Keratinocyte (primary cell): ENCODE measurements around the gene TRIM38. TPM values are rescaled to one million over a fixed set of nuclear protein-coding genes. Genes with fewer than 3 reads are reported as not detected.

Experiments
- DNase-seq: peaks from one replicate; pipeline ENCODE4 v3.0.0-alpha.2; 2011; ENCODE audit warnings: low read depth, missing footprints, low spot score
- FAIRE-seq: peaks from 2 replicates; lab custom pipeline; 2011; peaks lifted over from hg19 to GRCh38; lab: Jason Lieb, UNC
- H2AFZ ChIP-seq: 2 replicates; pipeline ENCODE4 v1.6.0; 2012; ENCODE audit warnings: low read length, control low read depth, inconsistent platforms; ENCODE audit not compliant: control insufficient read depth
- H3K27ac ChIP-seq: 2 replicates; pipeline ENCODE4 v1.5.1; 2011; ENCODE audit warnings: low read length; ENCODE audit not compliant: control insufficient read depth, insufficient read depth
- H3K27me3 ChIP-seq: 3 replicates; pipeline ENCODE4 v1.6.0; 2011; ENCODE audit warnings: low read length; ENCODE audit not compliant: control insufficient read depth, insufficient read depth; ENCODE audit errors: extremely low read depth
- H3K36me3 ChIP-seq, 2 experiments: 2 replicates in 1 of 2; 3 replicates in 1 of 2; pipeline ENCODE4 v1.5.1; 2011; ENCODE audit warnings: low read length in 2 of 2, mild to moderate bottlenecking in 1 of 2; ENCODE audit not compliant: control insufficient read depth in 2 of 2, insufficient read depth in 2 of 2; ENCODE audit errors: extremely low read depth in 1 of 2
- H3K4me1 ChIP-seq: 3 replicates; pipeline ENCODE4 v1.5.1; 2011; ENCODE audit warnings: low read length; ENCODE audit not compliant: control insufficient read depth, insufficient read depth; ENCODE audit errors: extremely low read depth
- H3K4me2 ChIP-seq: 3 replicates; pipeline ENCODE4 v1.6.0; 2011; ENCODE audit warnings: low read depth, low read length; ENCODE audit not compliant: control insufficient read depth, insufficient read depth; ENCODE audit errors: extremely low read depth
- H3K4me3 ChIP-seq, 3 experiments: fragments of 200-600 bp in 1 of 3; sonication (generic) in 1 of 3; 2 replicates in 2 of 3; 3 replicates in 1 of 3; pipeline ENCODE4 v1.5.1; 2011 to 2016; ENCODE audit warnings: low read length in 3 of 3, mild to moderate bottlenecking in 3 of 3, control low read depth in 2 of 3, inconsistent platforms in 1 of 3, low read depth in 1 of 3, mixed read lengths in 1 of 3, mixed run types in 1 of 3, moderate library complexity in 1 of 3; ENCODE audit not compliant: control insufficient read depth in 2 of 3, insufficient read depth in 2 of 3; ENCODE audit errors: extremely low read depth in 1 of 3
- H3K79me2 ChIP-seq: 2 replicates; pipeline ENCODE4 v1.6.0; 2012; ENCODE audit warnings: low read length; ENCODE audit not compliant: control insufficient read depth, insufficient read depth
- H3K9ac ChIP-seq: 3 replicates; pipeline ENCODE4 v1.6.0; 2011; ENCODE audit warnings: low read length; ENCODE audit not compliant: control insufficient read depth, insufficient read depth; ENCODE audit errors: extremely low read depth
- H3K9me1 ChIP-seq: 3 replicates; pipeline ENCODE4 v1.6.0; 2011; ENCODE audit warnings: low read length; ENCODE audit not compliant: control insufficient read depth, insufficient read depth; ENCODE audit errors: extremely low read depth
- H3K9me3 ChIP-seq: 2 replicates; pipeline ENCODE4 v1.5.1; 2012; ENCODE audit warnings: low read depth, low read length; ENCODE audit not compliant: control insufficient read depth
- H4K20me1 ChIP-seq: 3 replicates; pipeline ENCODE4 v1.6.0; 2011; ENCODE audit warnings: low read length; ENCODE audit not compliant: control insufficient read depth, insufficient read depth; ENCODE audit errors: extremely low read depth
- CTCF ChIP-seq, 3 experiments: IDR thresholded peaks in 1 of 3; conservative IDR thresholded peaks in 1 of 3; optimal IDR thresholded peaks in 1 of 3; 2 replicates in 2 of 3; 3 replicates in 1 of 3; pipeline versions ENCODE3 to v1.5.1; 2011; ENCODE audit warnings: low read length in 3 of 3, mild to moderate bottlenecking in 3 of 3, moderate library complexity in 2 of 3, control low read depth in 1 of 3, inconsistent platforms in 1 of 3; ENCODE audit not compliant: insufficient read depth in 2 of 3; ENCODE audit errors: extremely low read depth in 1 of 3
- EZH2 ChIP-seq: IDR thresholded peaks from one replicate; pipeline ENCODE4 v1.6.1; 2012; ENCODE audit warnings: inconsistent platforms, mild to moderate bottlenecking, low read length, moderate library complexity
- dilution Hi-C: fragments of 300-500 bp; cut with MboI; formaldehyde crosslinking; loops from one replicate; pipeline ENCODE4 v1.7.0; 2020; ENCODE audit warnings: low sequenced_read_pairs; ENCODE audit not compliant: extremely low pct_ligation_motif_present
- polyA plus RNA-seq, 5 experiments: library from polyadenylated mRNA; depleted of rRNA in 3 of 5; stranded (reverse) in 3 of 5; stranded (forward) in 1 of 5; unstranded in 1 of 5; fragments of >200 nt; gene quantifications; 1 replicate in 1 of 5; 2 replicates in 3 of 5; 3 replicates in 1 of 5; pipeline versions ENCODE4 v1.2.1 to v1.2.3, GENCODE V29; 2011 to 2012; ENCODE audit warnings: missing spikeins in 2 of 5, low read depth in 1 of 5, low replicate concordance in 1 of 5

The TRIM38 gene
- polyA plus RNA-seq, 1 donor (not counting 4 experiments of a cell fraction or from before 2014, with no cell fraction given) = 7.8 TPM

- no peak for FAIRE-seq
- H3K27ac ChIP-seq = no peak overlapping the region
- dilution Hi-C loops = no loop called here
- H4K20me1 ChIP-seq = no peaks in the 10 kb centered on the region
- no peaks in the 10 kb centered on the region for H3K27me3 ChIP-seq
- H3K9ac ChIP-seq = no peak overlapping the region
- no peak overlapping the region for H3K4me2 ChIP-seq
- no peak for DNase-seq
- TF ChIP-seq CTCF (optimal IDR thresholded peaks at IDR 0.05 in 1 of 3, IDR thresholded peaks at IDR 0.05 in 1 of 3, conservative IDR thresholded peaks at IDR 0.05 in 1 of 3; ENCODE audit: extremely low read depth in 1 of 3, insufficient read depth in 2 of 3, low read length in 3 of 3) (no peak), EZH2 (no peak)
- H2AFZ ChIP-seq = no peak overlapping the region
- peaks cover 25% of the 10 kb centered on the region for H3K4me1 ChIP-seq
- no peaks in the 10 kb centered on the region for H3K9me3 ChIP-seq
- no peak overlapping the region for H3K4me3 ChIP-seq
- H3K9me1 ChIP-seq = no peaks in the 10 kb centered on the region
- no peaks in the 10 kb centered on the region for H3K36me3 ChIP-seq
- H3K79me2 ChIP-seq = no peaks in the 10 kb centered on the region
Observed at GRCh38 chr6:26024651-26025046, 62.0 kb downstream of the TRIM38 start.

- peak overlapping the region; percentile 88 for H3K9ac ChIP-seq
- peak overlapping the region in 1 of 3 experiments; percentile 72 for H3K4me3 ChIP-seq
- H4K20me1 ChIP-seq = no peaks in the 10 kb centered on the region
- no peaks in the 10 kb centered on the region for H3K79me2 ChIP-seq
- no peaks in the 10 kb centered on the region for H3K27me3 ChIP-seq
- H2AFZ ChIP-seq = no peak overlapping the region
- dilution Hi-C loops = no loop called here
- FAIRE-seq (no peak), DNase-seq (no peak)
- no peaks in the 10 kb centered on the region for H3K9me1 ChIP-seq
- TF ChIP-seq CTCF (optimal IDR thresholded peaks at IDR 0.05 in 1 of 3, IDR thresholded peaks at IDR 0.05 in 1 of 3, conservative IDR thresholded peaks at IDR 0.05 in 1 of 3; ENCODE audit: extremely low read depth in 1 of 3, insufficient read depth in 2 of 3, low read length in 3 of 3) (no peak), EZH2 (no peak)
- H3K4me1 ChIP-seq = peaks cover 25% of the 10 kb centered on the region
- no peaks in the 10 kb centered on the region for H3K36me3 ChIP-seq
- H3K27ac ChIP-seq = peak overlapping the region; percentile 91
- H3K9me3 ChIP-seq = no peaks in the 10 kb centered on the region
- H3K4me2 ChIP-seq = peak overlapping the region; percentile 91
Observed at GRCh38 chr6:26025047-26025893, 62.7 kb downstream of the TRIM38 start.
